ENCODE measurements around the gene ZNF22.

The ZNF22 gene

DNA sequence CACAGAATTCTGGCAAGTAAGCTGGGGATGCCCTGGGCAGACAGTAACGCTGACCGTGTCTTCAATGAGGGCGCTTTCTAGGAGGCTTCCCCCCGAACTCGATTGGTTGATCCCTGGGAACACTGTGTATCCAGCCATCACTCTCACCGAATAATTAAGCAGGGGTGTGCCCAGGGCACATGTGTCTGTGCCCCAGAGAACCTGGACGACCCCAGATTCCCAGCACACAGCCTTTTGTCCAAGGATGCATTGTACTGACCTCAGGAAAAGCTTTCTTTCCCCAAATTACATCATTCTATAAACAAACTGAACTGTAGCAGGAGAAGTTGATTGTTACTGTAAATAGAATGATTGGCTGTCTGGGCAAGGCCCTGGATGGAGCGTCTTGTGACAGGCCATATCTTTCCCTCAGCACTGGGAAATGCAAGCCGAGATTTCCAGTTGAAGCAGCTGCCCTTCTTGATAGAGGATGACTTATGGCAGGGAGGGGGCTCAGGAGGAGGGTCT is 15.5 kb upstream of the ZNF22 start:
- no peak overlapping the region for H3K4me3 ChIP-seq (ENCODE audit: low read depth, low read length)
- no peak for DNase-seq (ENCODE audit: low read depth)
- TF ChIP-seq, protein P1, sequence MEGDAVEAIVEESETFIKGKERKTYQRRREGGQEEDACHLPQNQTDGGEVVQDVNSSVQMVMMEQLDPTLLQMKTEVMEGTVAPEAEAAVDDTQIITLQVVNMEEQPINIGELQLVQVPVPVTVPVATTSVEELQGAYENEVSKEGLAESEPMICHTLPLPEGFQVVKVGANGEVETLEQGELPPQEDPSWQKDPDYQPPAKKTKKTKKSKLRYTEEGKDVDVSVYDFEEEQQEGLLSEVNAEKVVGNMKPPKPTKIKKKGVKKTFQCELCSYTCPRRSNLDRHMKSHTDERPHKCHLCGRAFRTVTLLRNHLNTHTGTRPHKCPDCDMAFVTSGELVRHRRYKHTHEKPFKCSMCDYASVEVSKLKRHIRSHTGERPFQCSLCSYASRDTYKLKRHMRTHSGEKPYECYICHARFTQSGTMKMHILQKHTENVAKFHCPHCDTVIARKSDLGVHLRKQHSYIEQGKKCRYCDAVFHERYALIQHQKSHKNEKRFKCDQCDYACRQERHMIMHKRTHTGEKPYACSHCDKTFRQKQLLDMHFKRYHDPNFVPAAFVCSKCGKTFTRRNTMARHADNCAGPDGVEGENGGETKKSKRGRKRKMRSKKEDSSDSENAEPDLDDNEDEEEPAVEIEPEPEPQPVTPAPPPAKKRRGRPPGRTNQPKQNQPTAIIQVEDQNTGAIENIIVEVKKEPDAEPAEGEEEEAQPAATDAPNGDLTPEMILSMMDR (IDR thresholded peaks at IDR 0.05; ENCODE audit: low read depth, low read length, missing control alignments): no peak
- in situ Hi-C loops (cut with HindIII; ENCODE audit: low sequenced_read_pairs): no loop called here

DNA sequence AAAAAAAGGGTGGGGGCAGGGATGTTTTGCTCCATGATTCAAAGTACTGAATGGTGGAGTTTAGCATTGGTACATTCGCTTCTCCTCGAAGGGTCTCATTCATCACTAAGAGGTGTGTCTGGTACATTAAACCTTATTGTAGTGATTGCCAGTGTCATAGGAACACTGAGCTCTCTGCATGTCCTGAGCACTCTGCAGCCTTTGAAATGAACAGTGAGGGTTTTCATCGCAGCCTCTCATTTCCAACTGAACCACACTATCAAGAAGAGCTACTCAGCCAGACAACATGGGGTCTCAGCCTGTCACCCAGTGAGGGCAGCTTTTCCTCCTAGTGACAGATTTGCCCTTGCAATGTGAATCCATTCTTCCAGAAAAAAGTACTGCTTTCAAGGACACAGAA is 14.5 kb upstream of the ZNF22 start:
- H3K4me3 ChIP-seq (ENCODE audit: low read depth, low read length): no peak overlapping the region
- in situ Hi-C loops (cut with HindIII; ENCODE audit: low sequenced_read_pairs): no loop called here
- no peak for DNase-seq (ENCODE audit: low read depth)
- TF ChIP-seq, protein P1 (IDR thresholded peaks at IDR 0.05; ENCODE audit: low read depth, low read length, missing control alignments): no peak

GRCh38 chr10:44986670-44987069 is 14.1 kb upstream of the ZNF22 start:
- in situ Hi-C loops (cut with HindIII; ENCODE audit: low sequenced_read_pairs): no loop called here
- TF ChIP-seq, protein P1 (IDR thresholded peaks at IDR 0.05; ENCODE audit: low read depth, low read length, missing control alignments): no peak
- DNase-seq (ENCODE audit: low read depth): no peak
- no peak overlapping the region for H3K4me3 ChIP-seq (ENCODE audit: low read depth, low read length)

DNA sequence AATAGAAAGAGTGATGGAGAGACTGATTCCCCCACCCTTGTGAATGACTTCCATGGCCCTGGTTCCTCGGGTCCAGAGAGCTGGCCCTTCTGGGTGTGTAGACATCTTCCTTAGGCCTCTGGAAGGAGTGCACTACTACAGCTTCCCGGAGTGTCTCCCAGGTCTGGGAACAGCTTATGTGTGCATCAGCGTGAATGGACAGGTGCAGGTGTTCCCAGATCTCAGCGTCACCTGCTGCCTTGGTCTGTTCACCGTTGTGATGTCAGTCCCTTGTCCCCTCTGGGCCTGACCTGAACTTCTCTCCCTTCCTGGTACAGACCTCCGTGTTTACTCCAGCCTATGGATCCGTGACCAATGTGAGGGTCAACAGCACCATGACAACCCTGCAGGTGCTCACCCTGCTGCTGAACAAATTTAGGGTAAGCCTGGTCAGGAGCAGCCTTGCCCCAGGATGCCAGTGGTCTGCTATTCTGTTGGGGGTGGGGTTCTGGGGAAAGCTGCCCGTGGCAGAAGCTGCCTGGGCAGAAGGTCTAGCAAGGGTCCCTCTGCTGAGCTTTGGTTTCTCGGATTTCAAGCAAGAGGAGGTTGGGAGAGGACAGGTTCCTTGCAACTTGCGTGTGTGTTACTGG is 11.7 kb upstream of the ZNF22 start:
- in situ Hi-C loops (cut with HindIII; ENCODE audit: low sequenced_read_pairs): no loop called here
- H3K4me3 ChIP-seq (ENCODE audit: low read depth, low read length): no peak overlapping the region
- no peak for DNase-seq (ENCODE audit: low read depth)
- TF ChIP-seq, protein P1 (IDR thresholded peaks at IDR 0.05; ENCODE audit: low read depth, low read length, missing control alignments): no peak

DNA sequence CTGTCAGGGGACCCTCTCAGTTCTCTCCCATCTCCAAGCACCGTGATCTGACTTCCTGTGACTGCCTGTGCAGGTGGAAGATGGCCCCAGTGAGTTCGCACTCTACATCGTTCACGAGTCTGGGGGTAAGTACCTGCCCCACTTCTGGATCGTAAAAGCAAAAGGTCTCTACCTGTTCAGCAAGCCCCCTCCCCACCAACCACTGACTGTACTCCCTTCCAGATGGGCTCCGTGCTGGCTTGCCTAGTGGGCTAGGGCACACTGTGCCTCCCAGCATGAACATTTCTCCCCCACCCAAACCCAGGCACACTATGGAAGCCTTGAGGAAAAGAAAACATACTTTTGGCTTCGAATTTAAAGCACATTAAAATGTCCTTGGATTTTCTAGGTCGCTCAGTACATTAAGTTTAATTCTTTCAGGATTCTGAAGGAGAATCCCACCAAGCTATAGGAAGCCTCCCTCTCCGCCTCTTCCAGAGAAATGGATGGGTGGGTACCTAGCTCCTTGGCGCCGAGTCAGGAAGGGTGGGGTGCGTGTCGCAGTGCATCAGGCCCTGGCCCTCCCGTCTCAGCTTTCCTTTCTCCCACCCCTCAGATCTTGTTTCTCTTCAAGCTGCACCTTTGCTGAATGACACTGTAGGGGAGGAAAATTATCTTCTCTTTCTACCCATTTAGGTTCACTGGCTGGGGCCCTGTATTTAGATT is 11.0 kb upstream of the ZNF22 start:
- no peak for DNase-seq (ENCODE audit: low read depth)
- TF ChIP-seq, protein P1 (IDR thresholded peaks at IDR 0.05; ENCODE audit: low read depth, low read length, missing control alignments): no peak
- in situ Hi-C loops (cut with HindIII; ENCODE audit: low sequenced_read_pairs): no loop called here
- H3K4me3 ChIP-seq (ENCODE audit: low read depth, low read length): no peak overlapping the region

DNA sequence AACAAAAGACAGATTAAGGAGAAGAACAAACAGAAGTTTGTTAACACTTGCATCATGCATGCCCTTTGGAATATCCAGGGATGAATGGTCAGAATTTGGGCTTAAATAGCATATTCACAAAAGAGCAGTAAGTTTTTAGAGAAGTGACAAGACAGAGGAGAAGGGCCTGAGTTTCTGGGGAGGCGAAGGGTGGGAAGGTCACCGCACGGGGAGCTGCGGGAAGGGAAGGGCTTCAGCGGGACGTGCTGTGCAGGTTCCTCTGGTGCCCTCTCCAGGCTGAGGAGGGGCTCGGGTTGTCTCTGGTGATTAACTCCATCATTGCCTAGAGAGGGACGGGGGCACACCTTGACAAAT is 10.4 kb upstream of the ZNF22 start:
- TF ChIP-seq, protein P1 (IDR thresholded peaks at IDR 0.05; ENCODE audit: low read depth, low read length, missing control alignments): peak; percentile 41
- no peak overlapping the region for H3K4me3 ChIP-seq (ENCODE audit: low read depth, low read length)
- in situ Hi-C loops (cut with HindIII; ENCODE audit: low sequenced_read_pairs): no loop called here
- no peak for DNase-seq (ENCODE audit: low read depth)
